ENCODE data around the gene NBDY.

DNA sequence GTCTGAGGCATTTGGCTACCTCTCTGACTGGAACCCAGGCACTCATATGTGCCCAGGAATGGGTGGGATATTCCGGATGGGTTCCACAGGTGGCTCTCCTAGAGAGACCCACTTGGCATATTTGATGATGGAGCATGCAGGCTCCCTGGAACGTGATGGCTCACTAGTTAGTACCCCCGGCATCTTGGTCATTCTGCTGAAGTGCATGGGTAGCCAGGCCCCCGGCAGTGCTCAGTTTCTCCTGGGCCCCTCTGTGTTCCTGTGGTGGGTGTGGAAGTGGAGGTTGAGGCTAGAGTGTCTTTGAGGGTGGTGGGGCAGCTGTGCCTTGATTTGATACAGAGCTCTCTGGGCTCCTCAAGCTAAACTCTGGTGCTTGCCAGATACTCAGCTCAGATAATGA lies 29.4 kb downstream of the NBDY start:
- TF ChIP-seq FOXA1 (IDR thresholded peaks at IDR 0.05) (no peak), ARNT (IDR thresholded peaks at IDR 0.05) (no peak), FOXK2 (IDR thresholded peaks at IDR 0.05) (no peak), L3MBTL2 (conservative IDR thresholded peaks at IDR 0.05) (no peak), ELF4 (IDR thresholded peaks at IDR 0.05) (no peak)

All from HEK293T (cell line).